Thyroid gland (tissue), 4 donors: ENCODE data around the gene BIVM. TPM values are rescaled to one million over a fixed set of nuclear protein-coding genes. Genes with fewer than 3 reads are reported as not detected.
A peak's percentile ranks its signal among the peaks of the same experiment; 100 is the strongest.

Source experiments
- DNase-seq, 2 donors: peaks; one replicate each; pipeline ENCODE4 v3.0.0-alpha.2; 2019
- H3K27ac ChIP-seq, 3 donors: fragments of 200-600 bp; sonication (generic); 1 replicate in 2 of 3; 2 replicates in 1 of 3; pipeline ENCODE4 v1.5.1; 2016 to 2019; ENCODE audit warnings: mild to moderate bottlenecking in 1 of 3, moderate library complexity in 1 of 3
- H3K27me3 ChIP-seq: fragments of 200-600 bp; sonication (generic); one replicate; pipeline ENCODE4 v1.5.1; 2019
- H3K36me3 ChIP-seq, 2 donors: fragments of 200-600 bp; sonication (generic); one replicate each; pipeline ENCODE4 v1.5.1; 2016 to 2019
- H3K4me1 ChIP-seq, 2 donors: fragments of 200-600 bp; sonication (generic); one replicate each; pipeline ENCODE4 v1.5.1; 2017 to 2019
- H3K4me3 ChIP-seq, 3 donors: fragments of 200-600 bp; sonication (generic); replicated peaks in 1 of 3; 1 replicate in 2 of 3; 2 replicates in 1 of 3; pipeline ENCODE4 v1.5.1; 2016; ENCODE audit warnings: mild to moderate bottlenecking in 1 of 3
- H3K9me3 ChIP-seq: fragments of 200-600 bp; sonication (generic); one replicate; pipeline ENCODE4 v1.5.1; 2017
- POLR2A ChIP-seq, 2 donors: fragments of 450-650 bp; IDR thresholded peaks; one replicate each; pipeline ENCODE4 v1.6.1; 2017; ENCODE audit warnings: antibody characterized with exemption in 2 of 2, mild to moderate bottlenecking in 2 of 2, moderate library complexity in 1 of 2
- WGBS, 2 donors: methylation state at CpG; one replicate each; pipeline ENCODE4 v1.1.5; 2017; 5-methylcytosine and 5-hydroxymethylcytosine counted together
- intact Hi-C: fragments of 100-400 bp; cut with DNase I; formaldehyde crosslinking; loops from one replicate; pipeline ENCODE4 v1.15.1; 2023
- total RNA-seq, 4 donors: library from RNA; depleted of rRNA; stranded (reverse); fragments of >200 nt; gene quantifications; one replicate each; pipeline ENCODE4 v1.2.3, GENCODE V29; 2016
- TF ChIP-seq, protein P1 (sequence below), 6 experiments: fragments of 200-600 bp in 3 of 6; fragments of 450-650 bp in 3 of 6; sonication (generic) in 3 of 6; IDR thresholded peaks; one replicate each; pipeline ENCODE4 v1.5.1; 2016 to 2019; ENCODE audit warnings: antibody characterized with exemption in 6 of 6, mild to moderate bottlenecking in 2 of 6, inconsistent platforms in 1 of 6, moderate library complexity in 1 of 6

Gene BIVM
- total RNA-seq, 4 donors from 2014 or later: 16.5 to 27.2 (median 25.5) TPM

DNA sequence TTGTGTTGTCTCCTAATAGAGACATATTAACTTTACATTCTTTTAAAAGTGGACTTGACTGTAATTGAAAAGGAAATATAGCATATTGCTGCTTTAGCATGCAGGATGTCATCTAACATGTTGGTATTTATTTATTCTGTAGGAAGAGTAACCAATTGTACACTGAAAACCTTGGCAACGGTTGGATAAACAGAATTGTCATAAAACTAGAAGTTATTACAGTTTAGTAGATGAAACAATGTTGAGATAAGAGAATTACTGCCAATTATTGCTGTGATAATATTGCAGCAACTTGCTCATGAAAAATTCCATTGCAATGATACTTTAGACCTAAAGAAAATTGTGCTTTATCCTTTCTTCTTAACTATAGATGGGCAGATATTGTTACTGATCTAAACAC, 39.4 kb downstream of the BIVM start:
- no peak for DNase-seq
- H3K36me3 ChIP-seq: peaks cover 9 to 17% of the 10 kb centered on the region in 2 donors
- WGBS, 2 donors: 70 to 85% methylated on average over 1 of the region's 1 CpG

DNA sequence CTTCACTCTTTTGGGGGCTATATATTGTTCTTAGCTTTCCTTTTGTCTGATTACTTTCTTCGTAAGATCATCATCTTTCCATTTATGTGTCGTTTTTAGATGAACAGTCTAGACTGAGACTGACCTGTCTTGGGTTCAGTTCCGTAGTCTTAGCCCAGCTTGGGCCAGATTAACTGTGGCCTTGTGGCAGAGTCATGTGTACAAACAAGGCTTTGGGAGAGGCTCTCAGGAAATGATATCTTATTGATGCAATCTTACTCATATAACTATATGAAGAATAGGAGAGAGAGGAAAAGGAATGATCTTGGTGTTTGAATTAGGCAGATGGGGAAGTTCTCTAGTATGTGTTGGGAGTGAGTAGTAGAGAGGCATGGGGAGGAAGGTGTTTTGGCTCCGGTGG, 40.1 kb downstream of the BIVM start:
- H3K9me3 ChIP-seq: no peaks in the 10 kb centered on the region
- intact Hi-C loops: no loop called here
- no peaks in the 10 kb centered on the region for H3K4me1 ChIP-seq
- peaks cover 9 to 13% of the 10 kb centered on the region in 2 donors for H3K36me3 ChIP-seq
- TF ChIP-seq POLR2A (IDR thresholded peaks at IDR 0.05): no peak
- TF ChIP-seq, protein P1, sequence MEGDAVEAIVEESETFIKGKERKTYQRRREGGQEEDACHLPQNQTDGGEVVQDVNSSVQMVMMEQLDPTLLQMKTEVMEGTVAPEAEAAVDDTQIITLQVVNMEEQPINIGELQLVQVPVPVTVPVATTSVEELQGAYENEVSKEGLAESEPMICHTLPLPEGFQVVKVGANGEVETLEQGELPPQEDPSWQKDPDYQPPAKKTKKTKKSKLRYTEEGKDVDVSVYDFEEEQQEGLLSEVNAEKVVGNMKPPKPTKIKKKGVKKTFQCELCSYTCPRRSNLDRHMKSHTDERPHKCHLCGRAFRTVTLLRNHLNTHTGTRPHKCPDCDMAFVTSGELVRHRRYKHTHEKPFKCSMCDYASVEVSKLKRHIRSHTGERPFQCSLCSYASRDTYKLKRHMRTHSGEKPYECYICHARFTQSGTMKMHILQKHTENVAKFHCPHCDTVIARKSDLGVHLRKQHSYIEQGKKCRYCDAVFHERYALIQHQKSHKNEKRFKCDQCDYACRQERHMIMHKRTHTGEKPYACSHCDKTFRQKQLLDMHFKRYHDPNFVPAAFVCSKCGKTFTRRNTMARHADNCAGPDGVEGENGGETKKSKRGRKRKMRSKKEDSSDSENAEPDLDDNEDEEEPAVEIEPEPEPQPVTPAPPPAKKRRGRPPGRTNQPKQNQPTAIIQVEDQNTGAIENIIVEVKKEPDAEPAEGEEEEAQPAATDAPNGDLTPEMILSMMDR (IDR thresholded peaks at IDR 0.05): no peak
- no peak for DNase-seq
- no peaks in the 10 kb centered on the region for H3K27me3 ChIP-seq
- no peak overlapping the region for H3K4me3 ChIP-seq
- no peak overlapping the region for H3K27ac ChIP-seq
- WGBS, 2 donors: 46 to 47% methylated on average over 4 of the region's 4 CpGs

More for the DNA sequence above, 39.4 kb downstream of the BIVM start:
- Histone ChIP-seq H3K9me3 (no peaks in the 10 kb centered on the region), H3K27ac (no peak overlapping the region), H3K4me3 (no peak overlapping the region), H3K27me3 (no peaks in the 10 kb centered on the region), H3K4me1 (no peaks in the 10 kb centered on the region)
- TF ChIP-seq, protein P1 (IDR thresholded peaks at IDR 0.05): no peak
- no peak for TF ChIP-seq POLR2A (IDR thresholded peaks at IDR 0.05)
- intact Hi-C loops: no loop called here

DNA sequence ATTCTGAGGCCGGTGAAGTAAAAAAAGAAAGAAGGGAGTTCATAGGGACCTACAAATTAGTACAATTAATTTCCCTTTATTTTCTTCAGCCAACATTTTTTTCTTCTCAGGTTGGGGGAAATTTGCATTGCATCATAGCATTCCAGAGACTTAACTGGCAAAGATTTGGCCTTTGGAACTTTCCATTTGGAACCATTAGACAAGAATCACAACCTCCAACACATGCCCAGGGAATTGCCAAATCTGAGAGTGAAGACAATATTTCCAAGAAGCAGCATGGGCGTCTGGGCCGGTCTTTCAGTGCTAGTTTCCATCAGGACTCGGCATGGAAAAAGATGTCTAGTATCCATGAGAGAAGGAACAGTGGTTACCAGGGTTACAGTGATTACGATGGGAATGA, 40.5 kb downstream of the BIVM start:
- H3K9me3 ChIP-seq: no peaks in the 10 kb centered on the region
- H3K36me3 ChIP-seq: peaks cover 9 to 13% of the 10 kb centered on the region in 2 donors
- intact Hi-C loops: no loop called here
- no peak for DNase-seq
- H3K4me1 ChIP-seq: no peaks in the 10 kb centered on the region
- H3K27me3 ChIP-seq: no peaks in the 10 kb centered on the region
- H3K27ac ChIP-seq: no peak overlapping the region
- WGBS, 2 donors: 86 to 95% methylated on average over 5 of the region's 5 CpGs
- no peak overlapping the region for H3K4me3 ChIP-seq
- TF ChIP-seq, protein P1 (IDR thresholded peaks at IDR 0.05): no peak
- no peak for TF ChIP-seq POLR2A (IDR thresholded peaks at IDR 0.05)

DNA sequence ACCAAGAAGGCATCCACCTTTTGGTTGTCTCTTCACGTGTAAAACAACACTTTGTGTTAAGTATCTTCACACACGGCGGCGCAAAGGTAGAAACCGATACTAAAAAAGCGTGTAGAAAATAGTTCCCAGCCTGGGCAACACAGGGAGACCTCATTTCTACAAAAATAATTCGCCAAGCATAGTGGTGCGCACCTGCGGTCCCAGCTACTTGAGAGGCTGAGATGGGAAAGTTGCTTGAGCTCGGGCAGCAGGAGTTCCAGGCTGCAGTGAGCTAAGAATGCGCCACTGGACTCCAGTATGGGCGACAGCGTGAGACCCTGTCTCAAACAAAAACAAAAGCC, 46.3 kb downstream of the BIVM start:
- Histone ChIP-seq H3K9me3 (no peaks in the 10 kb centered on the region), H3K36me3 (no peaks in the 10 kb centered on the region), H3K27ac (peak overlapping the region; percentile 74 to 98 (median 95)), H3K4me1 (peaks cover 7 to 12% of the 10 kb centered on the region in 2 donors), H3K27me3 (no peaks in the 10 kb centered on the region), H3K4me3 (peak overlapping the region; percentile 43 to 85 (median 49))
- intact Hi-C loops: loop anchor here (5.0 kb wide), 1 partner anchor 263 kb away; no protein-coding TSS in a partner anchor
- no peak for DNase-seq
- 1% methylated on average over 13 of the region's 13 CpGs for WGBS, 2 donors
- TF ChIP-seq, protein P1 (IDR thresholded peaks at IDR 0.05): no peak
- no peak for TF ChIP-seq POLR2A (IDR thresholded peaks at IDR 0.05)

DNA sequence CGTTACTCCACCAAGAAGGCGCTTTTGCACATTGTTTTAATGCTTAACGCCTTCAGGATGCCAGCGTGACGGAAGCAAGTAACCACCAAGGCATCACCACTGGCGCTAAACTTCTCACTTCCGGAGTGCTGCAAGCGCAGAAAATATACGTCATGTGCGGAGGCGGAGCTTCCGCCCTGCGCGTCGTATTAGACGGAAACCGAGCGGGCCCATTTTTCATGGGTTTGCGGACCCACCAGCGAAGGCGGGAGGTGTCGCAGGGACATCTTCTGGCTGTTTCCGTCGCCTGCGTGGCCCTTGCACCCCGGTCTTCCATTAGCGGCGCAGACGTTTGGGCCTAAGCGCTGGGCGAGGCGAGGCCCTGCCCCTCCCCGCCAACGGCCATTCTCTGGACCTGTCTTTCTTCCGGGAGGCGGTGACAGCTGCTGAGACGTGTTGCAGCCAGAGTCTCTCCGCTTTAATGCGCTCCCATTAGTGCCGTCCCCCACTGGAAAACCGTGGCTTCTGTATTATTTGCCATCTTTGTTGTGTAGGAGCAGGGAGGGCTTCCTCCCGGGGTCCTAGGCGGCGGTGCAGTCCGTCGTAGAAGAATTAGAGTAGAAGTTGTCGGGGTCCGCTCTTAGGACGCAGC, 46.8 kb downstream of the BIVM start, which contains the start of gene ERCC5:
TSS of gene ERCC5 (plus strand) at position 403 of the 631 bp plus-strand sequence. CDS start 235 bp downstream, outside the sequence.
- peak; percentile 13 to 77 for TF ChIP-seq POLR2A (IDR thresholded peaks at IDR 0.05)
- TF ChIP-seq, protein P1 (IDR thresholded peaks at IDR 0.05): peak in 1 of 6 experiments; percentile 26
- DNase-seq: peak; percentile 93 to 94
- intact Hi-C loops: loop anchor here (5.0 kb wide), 1 partner anchor 263 kb away; no protein-coding TSS in a partner anchor
- Histone ChIP-seq H3K4me3 (peak within 1 kb of the TSS; percentile 43 to 85 (median 49)), H3K27ac (peak within 1 kb of the TSS; percentile 74 to 98 (median 95)), H3K4me1 (peaks cover 7 to 16% of the 10 kb centered on the region in 2 donors), H3K9me3 (no peaks in the 10 kb centered on the region), H3K36me3 (no peaks in the 10 kb centered on the region), H3K27me3 (no peaks in the 10 kb centered on the region)
- WGBS, 2 donors: 0% methylated on average over 25 to 38 of the region's 49 CpGs
